Skeletal muscle satellite cell (primary cell): ENCODE results near the gene GGT6.
"Not testable (repeated sequence)": the region's sequence is repeated elsewhere in the genome, so short reads cannot be mapped to it uniquely, and the experiment has no call there.

Source experiments
- H3K27me3 ChIP-seq: 2 replicates; pipeline ENCODE4 v1.7.0; 2013; ENCODE audit warnings: low read length; ENCODE audit not compliant: control insufficient read depth, insufficient read depth
- H3K36me3 ChIP-seq: 2 replicates; pipeline ENCODE4 v1.7.0; 2013; ENCODE audit warnings: mild to moderate bottlenecking, control low read depth, low read length; ENCODE audit not compliant: insufficient read depth
- H3K4me1 ChIP-seq: 2 replicates; pipeline ENCODE4 v1.7.0; 2013; ENCODE audit warnings: low read length; ENCODE audit not compliant: control insufficient read depth, insufficient read depth
- H3K4me2 ChIP-seq: 2 replicates; pipeline ENCODE4 v1.7.0; 2013; ENCODE audit warnings: mild to moderate bottlenecking, low read length
- H3K4me3 ChIP-seq: 2 replicates; pipeline ENCODE4 v1.7.0; 2013; ENCODE audit warnings: low read length
- H3K9ac ChIP-seq: 2 replicates; pipeline ENCODE4 v1.7.0; 2013; ENCODE audit warnings: mild to moderate bottlenecking, low read depth, low read length, moderate library complexity
- H3K9me3 ChIP-seq: replicated peaks from 2 replicates; pipeline ENCODE4 v1.7.0; 2013; ENCODE audit warnings: mild to moderate bottlenecking, control low read depth, low read length

The GGT6 gene

GRCh38 chr17:4598776-4599504, 38.6 kb upstream of the GGT6 start:
- H3K4me3 ChIP-seq: no peak overlapping the region
- H3K4me1 ChIP-seq: no peaks in the 10 kb centered on the region
- H3K36me3 ChIP-seq: no peaks in the 10 kb centered on the region
- no peaks in the 10 kb centered on the region for H3K9me3 ChIP-seq
- no peak overlapping the region for H3K9ac ChIP-seq
- peaks cover 58% of the 10 kb centered on the region for H3K27me3 ChIP-seq
- H3K4me2 ChIP-seq: no peak overlapping the region

DNA sequence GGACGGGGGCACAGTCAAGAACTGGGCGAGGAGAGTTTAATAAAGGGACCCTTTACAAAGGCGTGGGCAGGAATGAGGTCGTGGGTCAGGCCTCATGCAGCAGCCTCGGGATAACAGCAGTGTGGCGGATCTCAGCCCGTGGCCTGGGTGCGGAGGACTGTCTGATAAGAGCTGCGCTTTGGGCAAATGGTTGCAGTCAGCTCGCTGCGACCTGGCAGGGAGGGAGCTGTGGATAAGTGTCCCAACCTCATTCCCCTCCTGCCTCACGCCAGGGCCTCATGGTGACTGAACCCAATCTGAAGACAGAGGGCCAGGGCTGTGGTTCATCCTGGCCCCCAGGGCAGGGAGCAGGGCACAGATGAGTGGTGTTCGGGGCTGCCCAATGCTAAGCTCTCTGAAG, 37.6 kb upstream of the GGT6 start:
- H3K9ac ChIP-seq: no peak overlapping the region
- H3K27me3 ChIP-seq: peaks cover 52% of the 10 kb centered on the region

DNA sequence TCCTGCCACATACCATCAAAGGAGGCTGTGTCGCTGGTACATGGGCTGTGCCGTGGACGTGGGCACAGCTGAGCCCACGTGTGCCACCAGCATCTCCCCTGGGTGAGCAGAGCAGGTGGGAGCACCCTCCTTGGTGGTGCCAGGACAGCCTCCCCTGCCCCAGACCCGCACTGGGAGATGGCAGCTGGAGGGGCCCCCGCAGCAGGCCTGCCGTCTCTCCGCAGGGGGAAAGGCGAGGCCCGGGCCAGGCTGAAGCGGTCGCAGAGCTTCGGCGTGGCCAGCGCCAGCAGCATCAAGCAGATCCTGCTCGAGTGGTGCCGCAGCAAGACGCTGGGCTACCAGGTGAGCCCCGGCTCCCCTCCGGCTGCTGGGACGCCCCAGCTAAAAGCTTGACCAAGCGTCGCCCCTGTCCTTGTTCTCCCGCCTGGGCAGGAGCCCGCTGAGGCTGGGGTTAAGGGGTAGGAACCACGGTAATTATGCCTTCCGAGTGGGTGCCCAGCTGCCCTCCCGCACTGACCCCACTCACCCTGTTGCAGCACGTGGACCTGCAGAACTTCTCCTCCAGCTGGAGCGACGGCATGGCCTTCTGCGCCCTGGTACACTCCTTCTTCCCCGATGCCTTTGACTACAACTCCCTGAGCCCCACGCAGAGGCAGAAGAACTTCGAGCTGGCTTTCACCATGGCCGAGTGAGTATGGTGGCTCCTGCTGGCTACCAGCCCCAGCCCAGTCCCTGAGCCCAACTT, 36.4 kb upstream of the GGT6 start:
- peaks cover 56% of the 10 kb centered on the region for H3K27me3 ChIP-seq
- H3K4me1 ChIP-seq: no peaks in the 10 kb centered on the region
- H3K4me2 ChIP-seq: no peak overlapping the region
- H3K4me3 ChIP-seq: no peak overlapping the region
- H3K9me3 ChIP-seq: no peaks in the 10 kb centered on the region
- H3K9ac ChIP-seq: no peak overlapping the region
- H3K36me3 ChIP-seq: no peaks in the 10 kb centered on the region

More for the DNA sequence above, 37.6 kb upstream of the GGT6 start:
- no peaks in the 10 kb centered on the region for H3K9me3 ChIP-seq
- no peaks in the 10 kb centered on the region for H3K4me1 ChIP-seq
- no peaks in the 10 kb centered on the region for H3K36me3 ChIP-seq
- H3K4me3 ChIP-seq: no peak overlapping the region
- H3K4me2 ChIP-seq: no peak overlapping the region

- H3K9ac ChIP-seq: not testable (repeated sequence)
- peaks cover 60% of the 10 kb centered on the region for H3K27me3 ChIP-seq
Observed at GRCh38 chr17:4595685-4596342, 35.4 kb upstream of the GGT6 start.

GRCh38 chr17:4594931-4595684, 34.7 kb upstream of the GGT6 start:
- H3K9ac ChIP-seq: no peak overlapping the region

More at GRCh38 chr17:4595685-4596342, 35.4 kb upstream of the GGT6 start:
- H3K4me1 ChIP-seq, H3K4me3 ChIP-seq, H3K9me3 ChIP-seq, H3K4me2 ChIP-seq, H3K36me3 ChIP-seq: not testable (repeated sequence)

GRCh38 chr17:4594406-4594805, 34.0 kb upstream of the GGT6 start:
- H3K36me3 ChIP-seq: no peaks in the 10 kb centered on the region
- no peaks in the 10 kb centered on the region for H3K9me3 ChIP-seq

More at GRCh38 chr17:4594931-4595684, 34.7 kb upstream of the GGT6 start:
- H3K4me3 ChIP-seq: no peak overlapping the region
- H3K36me3 ChIP-seq: no peaks in the 10 kb centered on the region
- peaks cover 61% of the 10 kb centered on the region for H3K27me3 ChIP-seq
- no peaks in the 10 kb centered on the region for H3K4me1 ChIP-seq
- no peak overlapping the region for H3K4me2 ChIP-seq
- H3K9me3 ChIP-seq: no peaks in the 10 kb centered on the region

DNA sequence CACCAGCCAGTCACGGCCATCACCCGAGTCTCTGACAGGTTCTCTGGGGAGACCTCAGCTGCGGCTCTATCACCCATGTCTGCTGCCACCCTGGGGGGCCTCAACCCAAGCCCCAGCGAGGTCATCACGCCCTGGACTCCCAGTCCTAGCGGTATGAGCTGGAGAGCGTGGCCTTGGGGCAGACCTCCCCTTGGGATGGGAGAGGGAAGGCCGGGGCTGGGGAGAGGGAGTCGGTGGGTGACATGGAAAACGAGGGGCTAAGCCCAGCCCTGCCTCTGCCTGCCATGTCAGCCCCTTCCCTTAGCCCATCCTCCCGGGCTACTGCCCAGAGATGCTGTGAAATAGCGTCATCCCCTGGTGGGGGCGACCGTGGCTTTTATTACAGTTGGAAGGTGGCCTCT, 32.6 kb upstream of the GGT6 start:
- Histone ChIP-seq H3K4me2 (no peak overlapping the region), H3K36me3 (no peaks in the 10 kb centered on the region), H3K4me1 (no peaks in the 10 kb centered on the region), H3K9me3 (no peaks in the 10 kb centered on the region), H3K9ac (no peak overlapping the region), H3K27me3 (peaks cover 50% of the 10 kb centered on the region), H3K4me3 (no peak overlapping the region)

More at GRCh38 chr17:4594406-4594805, 34.0 kb upstream of the GGT6 start:
- H3K4me1 ChIP-seq: no peaks in the 10 kb centered on the region
- no peak overlapping the region for H3K4me2 ChIP-seq
- no peak overlapping the region for H3K9ac ChIP-seq
- H3K4me3 ChIP-seq: no peak overlapping the region
- H3K27me3 ChIP-seq: peaks cover 56% of the 10 kb centered on the region

GRCh38 chr17:4592240-4593005, 32.0 kb upstream of the GGT6 start:
- Histone ChIP-seq H3K9me3 (no peaks in the 10 kb centered on the region), H3K36me3 (no peaks in the 10 kb centered on the region), H3K9ac (no peak overlapping the region), H3K27me3 (peaks cover 50% of the 10 kb centered on the region), H3K4me1 (no peaks in the 10 kb centered on the region), H3K4me3 (no peak overlapping the region), H3K4me2 (no peak overlapping the region)

- Histone ChIP-seq H3K36me3 (no peaks in the 10 kb centered on the region), H3K9ac (no peak overlapping the region), H3K4me1 (no peaks in the 10 kb centered on the region), H3K4me3 (no peak overlapping the region), H3K9me3 (no peaks in the 10 kb centered on the region), H3K27me3 (peaks cover 57% of the 10 kb centered on the region), H3K4me2 (no peak overlapping the region)
Observed at GRCh38 chr17:4591529-4591928, 31.2 kb upstream of the GGT6 start.

- Histone ChIP-seq H3K9me3 (no peaks in the 10 kb centered on the region), H3K9ac (no peak overlapping the region), H3K4me1 (no peaks in the 10 kb centered on the region), H3K36me3 (no peaks in the 10 kb centered on the region), H3K4me2 (no peak overlapping the region), H3K27me3 (peaks cover 62% of the 10 kb centered on the region), H3K4me3 (no peak overlapping the region)
Observed at GRCh38 chr17:4590981-4591453, 30.6 kb upstream of the GGT6 start.
